Tibial nerve (tissue), 3 donors: ENCODE results near the gene CCDC57.

Source experiments
- POLR2A ChIP-seq, 2 donors: fragments of 450-650 bp; IDR thresholded peaks; one replicate each; pipeline ENCODE4 v1.6.1; 2017; ENCODE audit warnings: antibody characterized with exemption in 2 of 2, mild to moderate bottlenecking in 2 of 2, moderate library complexity in 2 of 2
- TF ChIP-seq, protein P1 (sequence below), 5 experiments: fragments of 200-600 bp in 3 of 5; fragments of 450-650 bp in 2 of 5; sonication (generic) in 3 of 5; IDR thresholded peaks; one replicate each; pipeline ENCODE4 v1.5.1; 2016 to 2019; ENCODE audit warnings: antibody characterized with exemption in 5 of 5, mild to moderate bottlenecking in 3 of 5, moderate library complexity in 2 of 5

GRCh38 chr17:82194765-82195164 lies 17.9 kb downstream of the CCDC57 start:
- TF ChIP-seq, protein P1, sequence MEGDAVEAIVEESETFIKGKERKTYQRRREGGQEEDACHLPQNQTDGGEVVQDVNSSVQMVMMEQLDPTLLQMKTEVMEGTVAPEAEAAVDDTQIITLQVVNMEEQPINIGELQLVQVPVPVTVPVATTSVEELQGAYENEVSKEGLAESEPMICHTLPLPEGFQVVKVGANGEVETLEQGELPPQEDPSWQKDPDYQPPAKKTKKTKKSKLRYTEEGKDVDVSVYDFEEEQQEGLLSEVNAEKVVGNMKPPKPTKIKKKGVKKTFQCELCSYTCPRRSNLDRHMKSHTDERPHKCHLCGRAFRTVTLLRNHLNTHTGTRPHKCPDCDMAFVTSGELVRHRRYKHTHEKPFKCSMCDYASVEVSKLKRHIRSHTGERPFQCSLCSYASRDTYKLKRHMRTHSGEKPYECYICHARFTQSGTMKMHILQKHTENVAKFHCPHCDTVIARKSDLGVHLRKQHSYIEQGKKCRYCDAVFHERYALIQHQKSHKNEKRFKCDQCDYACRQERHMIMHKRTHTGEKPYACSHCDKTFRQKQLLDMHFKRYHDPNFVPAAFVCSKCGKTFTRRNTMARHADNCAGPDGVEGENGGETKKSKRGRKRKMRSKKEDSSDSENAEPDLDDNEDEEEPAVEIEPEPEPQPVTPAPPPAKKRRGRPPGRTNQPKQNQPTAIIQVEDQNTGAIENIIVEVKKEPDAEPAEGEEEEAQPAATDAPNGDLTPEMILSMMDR (IDR thresholded peaks at IDR 0.05), result no peak
- TF ChIP-seq POLR2A (IDR thresholded peaks at IDR 0.05), result no peak
